Body of pancreas (tissue), 4 donors: ENCODE results near the gene EPG5.

Experiments used
- POLR2A ChIP-seq, 3 donors: fragments of 450-650 bp; IDR thresholded peaks; one replicate each; pipeline ENCODE4 v1.6.1; 2016; ENCODE audit warnings: antibody characterized with exemption in 3 of 3, mild to moderate bottlenecking in 2 of 3
- TF ChIP-seq, protein P1 (sequence below), 7 experiments: fragments of 450-650 bp in 4 of 7; fragments of 200-600 bp in 3 of 7; sonication (generic) in 3 of 7; IDR thresholded peaks; one replicate each; pipeline ENCODE4 v1.5.1; 2016 to 2019; ENCODE audit warnings: antibody characterized with exemption in 7 of 7

DNA sequence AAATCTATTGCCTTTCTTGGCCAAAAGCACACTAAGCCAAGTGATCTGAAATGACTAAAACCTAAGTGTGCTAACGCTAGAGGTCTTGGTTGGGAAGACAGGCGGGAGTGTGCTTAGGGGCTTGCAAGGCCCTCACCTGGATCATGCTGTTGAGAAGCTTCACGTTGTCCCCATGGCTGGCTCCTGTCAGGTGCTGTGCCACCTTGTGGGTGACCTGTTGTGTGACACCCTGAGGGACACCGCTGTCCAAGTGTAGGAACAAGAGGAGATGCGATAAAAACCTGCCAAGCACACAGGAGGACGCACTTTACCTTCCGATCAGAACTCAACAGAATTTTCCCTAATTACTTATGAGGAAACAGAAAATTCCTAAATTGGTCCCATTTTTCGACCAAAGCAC lies 50.8 kb downstream of the EPG5 start:
- no peak for TF ChIP-seq POLR2A (IDR thresholded peaks at IDR 0.05)
- TF ChIP-seq, protein P1, sequence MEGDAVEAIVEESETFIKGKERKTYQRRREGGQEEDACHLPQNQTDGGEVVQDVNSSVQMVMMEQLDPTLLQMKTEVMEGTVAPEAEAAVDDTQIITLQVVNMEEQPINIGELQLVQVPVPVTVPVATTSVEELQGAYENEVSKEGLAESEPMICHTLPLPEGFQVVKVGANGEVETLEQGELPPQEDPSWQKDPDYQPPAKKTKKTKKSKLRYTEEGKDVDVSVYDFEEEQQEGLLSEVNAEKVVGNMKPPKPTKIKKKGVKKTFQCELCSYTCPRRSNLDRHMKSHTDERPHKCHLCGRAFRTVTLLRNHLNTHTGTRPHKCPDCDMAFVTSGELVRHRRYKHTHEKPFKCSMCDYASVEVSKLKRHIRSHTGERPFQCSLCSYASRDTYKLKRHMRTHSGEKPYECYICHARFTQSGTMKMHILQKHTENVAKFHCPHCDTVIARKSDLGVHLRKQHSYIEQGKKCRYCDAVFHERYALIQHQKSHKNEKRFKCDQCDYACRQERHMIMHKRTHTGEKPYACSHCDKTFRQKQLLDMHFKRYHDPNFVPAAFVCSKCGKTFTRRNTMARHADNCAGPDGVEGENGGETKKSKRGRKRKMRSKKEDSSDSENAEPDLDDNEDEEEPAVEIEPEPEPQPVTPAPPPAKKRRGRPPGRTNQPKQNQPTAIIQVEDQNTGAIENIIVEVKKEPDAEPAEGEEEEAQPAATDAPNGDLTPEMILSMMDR (IDR thresholded peaks at IDR 0.05): no peak
